GM21825 (cell line): ENCODE results near the gene MREG.

ENCODE experiments used
- ATAC-seq: cut with Tn5 transposase; IDR thresholded peaks from one replicate; pipeline ENCODE4 v1.9.1; 2021; ENCODE audit warnings: mild to moderate bottlenecking, moderate library complexity; ENCODE audit not compliant: unreplicated experiment

MREG gene

GRCh38 chr2:215899141-215900074 is 113.9 kb downstream of the MREG start:
- no peak for ATAC-seq

- no peak for ATAC-seq
Measured at GRCh38 chr2:215898363-215898762, 115.0 kb downstream of the MREG start.

- no peak for ATAC-seq
Measured at GRCh38 chr2:215896921-215897320, 116.4 kb downstream of the MREG start.

GRCh38 chr2:215895330-215895729 is 118.0 kb downstream of the MREG start:
- ATAC-seq = no peak
